Eye (tissue), 1 donor: ENCODE data around the gene NOL4L.

Experiments used
- DNase-seq: peaks from one replicate; pipeline ENCODE4 v3.0.0-alpha.2; 2015

NOL4L gene

DNA sequence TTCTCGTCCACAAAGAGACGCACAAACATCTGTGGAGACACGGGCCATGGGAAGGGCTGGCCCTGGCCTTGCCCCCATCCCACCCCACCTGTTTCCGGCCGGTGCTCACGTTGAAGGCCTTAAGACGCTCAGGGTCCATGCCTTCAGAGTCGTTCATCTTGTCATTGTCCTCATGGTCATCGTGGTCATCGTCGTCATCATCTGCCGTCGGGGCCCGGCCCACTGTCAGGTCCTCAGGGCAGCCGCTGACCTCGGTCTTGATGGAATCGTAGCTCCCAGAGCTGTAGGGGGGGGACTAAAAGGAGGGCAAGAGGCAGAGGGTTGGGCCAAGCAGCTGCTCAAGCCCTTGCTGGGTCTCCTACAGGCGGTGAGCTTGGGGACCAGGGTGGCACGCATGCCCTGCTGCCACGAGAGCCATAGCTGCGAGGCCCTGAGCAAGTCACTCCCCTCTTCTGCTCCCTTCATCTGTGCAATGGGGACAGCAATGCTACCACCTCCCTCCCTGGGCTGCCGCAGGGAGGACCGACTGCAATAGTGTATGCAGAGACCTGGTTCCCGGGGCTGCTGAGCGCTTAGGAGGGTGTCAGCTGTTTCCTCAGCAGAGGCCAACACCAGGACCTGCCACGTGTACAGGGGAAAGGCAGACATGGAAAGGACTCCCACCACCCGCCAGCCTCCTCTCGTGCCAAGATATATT, 131.5 kb downstream of the NOL4L start:
- no peak for DNase-seq

DNA sequence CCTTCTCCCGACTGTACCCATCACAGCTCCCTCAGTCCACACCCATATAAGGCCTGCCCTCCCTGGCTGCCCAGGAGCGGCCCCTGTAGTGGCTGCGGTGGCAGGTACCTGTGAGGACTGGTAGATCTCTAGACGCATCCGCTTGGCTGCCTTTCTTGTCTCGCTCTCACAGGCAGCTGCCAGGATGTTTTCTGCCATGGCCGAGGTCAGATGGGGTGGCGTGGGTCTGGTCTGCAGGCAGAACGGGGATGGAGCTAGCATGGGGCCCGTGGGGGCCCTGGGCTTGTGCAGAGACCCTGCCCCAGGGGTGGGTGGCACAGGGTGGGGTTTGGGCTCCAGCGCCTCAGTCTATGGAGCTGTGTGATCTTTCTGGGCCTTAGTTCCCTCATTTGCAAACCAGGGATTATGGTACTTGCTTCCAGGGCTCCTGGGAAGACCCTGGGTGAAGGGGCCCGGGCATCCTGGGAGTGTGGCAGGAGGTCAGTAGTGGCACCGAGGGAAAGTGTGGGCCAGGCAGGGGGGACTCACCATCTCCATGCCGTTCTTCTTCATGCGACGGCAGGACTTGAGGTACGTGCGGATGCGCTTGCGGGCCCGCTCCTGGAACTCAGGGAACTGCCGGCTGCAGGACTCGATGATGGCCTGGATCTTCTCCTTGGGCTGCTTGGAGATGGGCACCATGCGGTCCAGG, 132.2 kb downstream of the NOL4L start:
- DNase-seq, result no peak

DNA sequence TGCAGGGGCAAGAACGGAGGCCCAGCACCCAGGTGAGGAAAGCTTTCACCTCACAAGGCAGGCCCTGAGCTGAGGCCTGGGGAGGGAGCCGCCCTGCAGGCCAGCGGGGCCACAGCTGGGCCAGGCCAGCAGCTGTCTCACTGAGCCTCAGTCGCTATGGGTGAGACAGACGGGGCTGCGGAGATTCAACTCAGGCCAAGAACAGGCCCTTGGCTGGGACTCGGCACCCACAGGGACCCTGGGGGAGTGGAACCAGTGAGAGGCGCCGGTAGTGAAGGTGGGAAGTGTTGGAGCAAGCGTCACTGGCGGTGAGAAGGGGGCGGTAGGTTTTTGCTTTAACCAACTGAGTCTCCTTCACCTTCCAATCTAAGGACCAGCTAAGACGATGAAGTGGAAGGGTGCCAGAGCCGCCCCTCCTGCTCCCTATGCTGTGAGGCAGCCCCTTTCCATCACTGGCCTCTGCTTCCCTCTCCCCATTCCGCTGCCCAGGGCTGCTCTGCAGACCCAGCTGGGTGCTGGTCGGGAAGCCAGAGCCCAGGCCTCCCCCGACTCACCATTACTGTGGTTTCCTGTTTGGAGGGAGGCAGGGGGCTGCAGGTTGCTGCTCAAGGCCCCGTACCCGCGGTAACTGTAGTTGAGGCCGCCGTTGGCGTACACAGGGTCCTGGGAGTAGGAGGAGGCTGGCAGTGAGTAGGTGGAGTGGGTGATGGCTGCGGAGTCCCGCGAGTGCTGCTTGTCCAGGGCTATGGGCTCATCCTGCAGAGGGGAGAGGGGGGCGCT, 133.3 kb downstream of the NOL4L start:
- DNase-seq, result no peak

DNA sequence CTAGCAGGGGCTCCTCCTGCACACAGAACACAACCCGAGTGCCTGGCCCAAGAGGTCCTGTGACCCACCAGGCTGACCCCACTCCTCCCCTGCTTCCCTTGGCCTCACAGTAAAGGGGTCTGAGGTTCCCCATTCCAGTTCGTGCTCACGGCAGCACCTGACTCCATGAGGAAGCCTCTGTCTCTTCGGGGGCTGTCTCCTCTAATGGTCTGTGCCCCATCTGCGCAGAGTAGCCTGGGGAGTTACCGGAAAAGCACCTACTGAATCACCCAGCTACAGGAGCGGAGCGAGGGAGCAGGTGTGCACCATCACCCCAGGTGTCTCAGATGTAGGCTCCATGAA, 133.8 kb downstream of the NOL4L start:
- DNase-seq, result no peak

DNA sequence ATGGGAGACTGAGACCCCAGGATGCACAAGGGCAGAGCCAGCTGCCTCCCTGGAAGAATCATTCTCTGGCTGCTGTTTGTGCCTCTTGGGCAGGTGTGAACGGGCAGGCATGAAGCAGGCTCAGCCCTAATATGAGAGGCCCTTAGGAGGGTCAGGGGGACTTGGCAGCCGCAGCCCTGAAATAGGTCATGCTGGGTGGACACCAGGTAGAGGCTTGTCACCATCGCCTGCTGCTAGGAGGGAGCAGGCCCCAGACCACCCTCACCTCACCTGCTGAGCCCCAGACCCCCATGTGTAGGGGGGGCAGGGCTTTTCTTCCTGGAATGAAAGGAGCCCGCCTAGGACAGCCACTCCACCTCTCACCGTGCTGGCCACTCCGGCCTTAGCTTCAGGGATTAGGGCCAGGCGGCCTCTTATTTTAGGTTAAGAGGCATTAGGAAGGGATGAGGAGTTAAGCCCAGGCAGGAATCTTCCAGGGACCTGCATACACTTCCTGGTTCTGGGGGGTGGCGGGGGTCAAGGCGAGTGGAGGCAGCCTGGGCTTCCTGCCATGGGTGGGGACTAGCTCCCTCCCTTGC, 134.6 kb downstream of the NOL4L start:
- DNase-seq, result no peak

DNA sequence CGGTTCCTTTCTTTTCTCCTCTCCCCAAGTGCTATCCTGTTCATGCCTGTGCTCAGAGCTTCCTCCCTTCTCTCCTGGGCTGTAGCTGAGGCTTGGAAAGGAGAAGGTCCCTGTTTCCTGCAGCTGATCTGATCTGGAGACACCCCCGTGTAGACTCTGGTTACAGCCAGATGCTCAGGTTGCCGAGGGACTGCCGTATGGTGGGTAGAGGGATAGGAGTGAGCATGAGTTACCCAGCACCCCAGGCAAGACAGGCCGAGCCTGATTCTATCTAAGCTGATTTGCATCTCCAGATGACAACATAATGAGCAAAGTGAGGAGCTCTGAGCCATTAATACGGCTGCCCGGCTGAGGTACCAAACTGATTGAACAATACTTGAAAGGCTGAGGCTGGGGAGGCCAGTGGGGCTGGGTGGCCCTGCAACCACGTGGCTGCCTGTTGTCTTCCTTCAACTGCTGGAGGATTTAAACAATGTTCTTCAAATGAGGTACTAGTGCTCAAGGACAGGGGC, 135.2 kb downstream of the NOL4L start:
- DNase-seq, result no peak

DNA sequence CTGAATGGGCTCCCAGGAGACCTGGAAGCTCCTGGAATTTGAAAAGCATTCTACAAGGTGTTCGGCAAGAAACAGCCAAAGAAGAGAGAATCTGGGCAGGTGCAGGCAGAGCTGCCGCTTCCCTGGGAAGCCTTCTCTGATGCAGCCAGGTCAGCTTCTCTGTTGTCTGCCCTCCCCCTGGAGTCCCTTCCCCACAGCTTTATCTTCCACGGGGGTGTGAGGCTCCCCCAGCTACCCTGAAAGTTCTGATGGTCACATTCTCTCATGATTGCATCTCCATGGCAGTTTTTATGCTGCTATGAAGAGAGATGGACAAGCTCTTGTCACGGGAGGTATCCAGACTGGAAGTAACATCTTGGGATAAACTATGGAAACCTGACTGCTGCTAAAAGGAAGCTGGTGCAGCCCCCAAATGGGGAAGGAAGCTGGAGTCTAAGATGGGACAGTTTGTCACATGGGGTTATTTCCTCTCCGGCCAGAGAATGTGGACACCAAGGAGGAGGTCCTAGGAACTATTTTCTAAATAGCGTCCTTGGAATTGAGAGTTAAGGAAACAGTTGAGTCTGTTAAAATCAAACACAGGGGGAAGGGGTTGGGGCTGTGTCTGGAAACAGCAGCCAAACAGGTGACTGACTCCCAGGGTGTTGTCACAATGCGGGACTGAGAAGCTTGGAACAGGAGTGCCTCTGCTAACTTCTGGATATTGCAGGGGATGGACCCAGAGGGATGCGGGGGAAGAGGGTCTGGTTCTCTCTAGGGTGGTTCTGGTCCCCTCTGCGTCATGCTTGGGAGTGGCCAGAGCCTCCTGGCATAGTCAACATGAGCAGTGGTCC, 135.9 kb downstream of the NOL4L start:
- DNase-seq, result no peak

DNA sequence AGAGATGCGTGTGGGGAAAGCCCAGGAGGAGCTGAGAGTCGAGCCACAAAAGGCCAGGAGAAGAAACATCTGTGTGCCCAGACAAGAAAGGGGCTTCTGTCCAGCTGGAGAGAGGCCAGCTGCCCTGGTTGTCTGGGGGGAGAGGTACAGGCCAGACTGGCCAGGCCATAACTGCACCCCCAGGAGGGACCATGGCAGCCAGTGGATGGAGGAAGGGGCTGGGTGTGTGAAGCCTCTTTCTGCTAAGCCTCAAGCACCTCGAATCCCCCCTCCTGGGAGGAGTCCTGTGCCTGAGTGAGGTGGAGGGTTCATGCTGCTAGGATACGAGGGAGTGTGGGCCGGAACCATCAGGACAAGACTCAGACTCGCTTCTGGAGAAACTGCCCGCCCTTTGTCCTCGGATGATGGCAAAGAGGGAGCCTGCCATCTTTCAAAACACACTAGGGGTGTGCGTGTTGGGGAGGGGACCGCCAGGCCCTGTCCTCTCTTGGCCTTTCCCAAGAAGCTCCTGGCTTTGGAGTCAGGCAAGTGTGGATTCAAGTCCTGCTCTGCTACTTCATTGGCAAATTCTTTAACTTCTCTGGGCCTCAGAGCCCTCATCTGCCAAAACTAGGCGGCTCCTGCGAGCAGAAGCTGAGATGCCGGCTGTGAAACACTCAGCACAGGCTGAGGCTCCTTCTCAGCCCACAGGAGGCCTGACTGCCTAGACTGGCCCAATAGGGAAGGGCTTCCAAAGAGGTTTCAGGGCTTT, 136.7 kb downstream of the NOL4L start:
- no peak for DNase-seq

DNA sequence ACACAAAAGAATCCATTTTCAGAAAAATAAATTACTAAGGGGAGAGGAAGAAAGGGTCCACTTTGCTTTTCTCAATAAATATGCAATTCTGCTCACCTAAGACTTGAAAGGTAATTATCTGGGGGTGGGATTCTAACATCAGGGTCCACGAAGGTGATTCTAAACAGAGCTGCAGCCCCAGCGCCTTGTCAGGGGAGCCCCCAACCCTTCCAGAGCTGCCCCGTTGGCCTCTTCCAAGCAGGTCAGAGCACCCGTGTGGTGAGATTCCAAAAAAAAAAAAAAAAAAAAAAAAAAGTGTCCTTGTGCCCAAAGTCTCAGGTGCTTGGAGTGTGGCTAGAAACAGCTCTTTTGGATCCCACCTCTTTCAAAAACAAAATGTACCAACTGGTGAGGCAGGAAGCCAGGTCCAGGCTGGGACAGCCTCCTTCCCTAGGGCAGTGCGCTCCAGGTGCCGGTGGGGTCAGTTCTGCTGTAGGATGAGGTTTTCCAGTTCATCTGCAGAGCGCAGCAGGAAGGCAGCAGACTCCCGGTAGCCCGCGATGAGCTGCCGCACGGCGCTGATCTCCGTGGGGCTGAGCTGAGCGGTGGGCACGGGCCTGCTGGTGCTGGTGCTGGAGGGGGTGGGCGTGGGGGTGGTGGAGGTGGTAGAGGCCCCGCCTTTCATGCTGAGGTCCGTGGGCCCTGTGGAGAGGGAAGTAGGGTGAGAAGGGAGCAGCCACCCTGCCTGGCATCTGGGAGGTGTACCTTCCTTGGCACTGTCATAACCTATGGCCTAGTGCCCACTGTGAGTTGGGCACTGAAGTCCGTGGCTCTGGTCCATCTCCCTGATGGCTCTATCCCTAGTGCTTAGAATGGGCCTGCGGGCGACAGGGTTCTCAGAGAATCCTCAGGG, 137.8 kb downstream of the NOL4L start:
- DNase-seq, result no peak

DNA sequence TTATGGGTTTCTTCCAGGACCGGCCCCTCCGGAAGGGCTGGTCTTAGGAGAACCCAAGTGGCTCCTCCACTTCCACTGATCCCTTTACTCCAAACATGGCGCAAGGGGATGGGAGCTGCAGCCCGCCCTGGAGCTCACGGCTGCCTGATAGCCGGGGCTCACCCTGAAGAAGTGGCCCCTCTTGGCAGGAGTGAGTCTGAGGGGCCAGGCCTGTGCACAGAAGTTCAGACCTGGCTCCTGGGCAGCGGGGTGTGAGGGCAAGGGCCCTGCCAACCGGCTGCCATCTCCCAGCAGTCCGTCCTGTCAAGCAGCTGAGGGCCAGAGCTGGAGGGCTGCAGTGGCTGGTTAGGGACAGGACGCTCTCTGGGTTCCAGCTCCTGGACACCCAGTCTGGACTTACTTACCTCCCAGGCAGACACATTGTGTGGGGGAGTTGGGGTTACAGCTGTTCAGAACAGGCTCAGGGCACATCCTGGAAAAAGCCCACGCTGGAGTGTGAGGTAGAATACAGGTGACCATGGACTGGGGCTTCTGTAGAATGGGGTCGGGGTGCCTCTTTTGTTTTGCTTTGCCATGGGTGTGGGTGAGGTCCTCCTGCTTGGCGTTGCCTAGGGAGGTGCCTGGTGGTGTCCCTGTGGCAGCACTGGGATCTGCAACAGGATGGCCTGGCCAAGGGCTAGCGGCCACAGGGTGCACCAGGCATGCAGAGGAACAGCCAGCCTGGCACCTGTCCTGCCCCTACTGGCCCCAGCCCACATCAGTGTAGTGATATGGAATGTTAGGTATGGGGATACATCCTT, 138.6 kb downstream of the NOL4L start:
- no peak for DNase-seq

DNA sequence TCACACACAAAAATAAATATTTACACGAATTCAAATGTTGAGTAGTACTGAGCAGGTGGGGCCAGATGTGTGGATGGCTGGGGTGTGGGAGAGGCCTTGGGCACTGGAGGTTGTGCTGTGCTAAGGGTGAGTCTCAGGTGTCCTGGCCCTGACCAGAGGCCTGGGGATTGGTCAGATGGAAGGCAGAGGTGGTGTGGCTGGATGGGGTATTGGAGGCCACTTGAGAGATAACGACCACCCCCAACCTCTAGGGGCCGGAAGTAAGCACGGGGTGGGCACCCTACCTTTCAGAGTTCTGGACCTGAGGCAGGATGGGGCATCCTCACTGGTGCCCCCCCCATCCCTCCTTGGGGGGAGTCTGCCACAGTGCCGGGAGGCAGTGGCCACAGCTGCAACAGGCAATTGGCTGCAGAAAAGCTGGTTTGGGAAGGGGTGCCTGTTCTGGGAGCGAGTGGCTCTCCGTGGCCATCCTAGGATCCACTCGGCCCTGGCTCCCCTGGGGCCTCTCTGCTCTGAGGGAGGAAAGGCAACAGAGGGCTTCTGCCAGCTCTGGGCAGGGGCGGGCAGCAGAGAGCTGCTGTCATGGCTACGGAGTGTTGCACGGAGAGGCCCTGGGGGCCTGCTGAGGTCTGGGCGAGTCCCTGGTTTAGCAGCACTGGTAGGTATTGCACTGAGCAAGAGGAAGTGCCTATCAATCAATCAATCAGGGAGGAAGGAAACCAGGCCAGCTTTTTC, 139.4 kb downstream of the NOL4L start:
- peak; percentile 69 for DNase-seq

DNA sequence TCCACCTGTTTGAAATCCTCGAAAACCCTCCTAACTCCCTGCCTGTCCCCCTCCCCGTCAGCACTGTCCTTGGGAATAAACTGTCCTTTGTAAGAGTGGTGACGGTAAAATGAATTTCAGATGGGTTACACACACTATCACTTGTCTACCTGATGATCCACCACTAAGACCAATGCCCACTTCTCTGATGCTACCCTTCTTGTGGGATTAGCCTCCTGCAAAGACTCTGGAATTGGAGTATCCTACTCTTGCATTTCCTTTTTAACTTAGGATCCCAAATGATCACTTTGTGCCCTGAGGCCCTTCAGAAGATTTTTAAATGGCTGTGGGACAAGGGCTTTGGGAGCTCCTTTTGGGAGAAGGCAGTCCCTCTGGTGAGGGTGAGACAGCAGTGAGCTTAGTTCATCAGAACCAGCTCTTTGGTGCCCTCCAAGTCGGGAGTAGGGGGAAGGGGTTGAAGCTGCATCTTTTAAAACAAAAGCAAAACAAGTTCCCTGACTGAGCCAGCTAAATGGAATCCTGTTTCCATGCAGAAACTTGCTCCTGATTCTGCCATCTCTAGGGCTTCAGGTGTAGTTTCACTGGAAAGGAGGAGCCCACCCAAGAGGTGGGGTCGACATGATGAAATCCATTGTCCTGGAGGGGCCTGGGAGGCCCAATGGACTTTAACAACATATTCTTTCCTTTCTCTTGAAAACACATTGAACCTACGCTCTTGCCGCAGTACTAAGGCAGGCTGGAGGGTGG, 140.5 kb downstream of the NOL4L start:
- DNase-seq, result no peak

DNA sequence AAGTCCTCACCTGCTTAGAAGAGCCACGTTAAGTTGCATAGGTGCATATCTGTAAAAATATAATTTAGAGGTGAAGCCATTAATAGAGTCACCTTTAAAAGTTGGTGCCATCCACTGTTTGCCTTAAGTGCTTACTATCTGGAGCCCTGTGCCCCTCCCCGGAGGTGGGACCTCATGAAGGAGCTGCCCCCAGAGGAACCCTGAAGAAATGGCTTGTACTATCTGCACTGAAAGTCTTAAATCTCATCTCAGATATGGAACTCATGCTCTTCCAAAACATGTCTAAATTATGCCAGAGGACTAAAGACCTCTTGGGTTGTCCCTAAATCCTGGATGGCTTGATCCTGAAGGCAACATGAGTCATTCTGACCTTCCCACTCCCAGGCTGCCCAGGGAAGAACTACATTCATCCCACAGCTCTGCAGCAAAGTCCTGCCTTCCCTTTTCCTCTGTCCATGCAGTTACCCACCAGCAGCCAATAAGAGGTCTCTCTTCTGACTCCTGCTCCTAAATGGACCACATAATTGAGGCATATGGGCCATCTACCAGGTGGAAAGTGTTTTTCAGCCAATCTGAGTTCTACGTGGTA, 141.7 kb downstream of the NOL4L start:
- no peak for DNase-seq

DNA sequence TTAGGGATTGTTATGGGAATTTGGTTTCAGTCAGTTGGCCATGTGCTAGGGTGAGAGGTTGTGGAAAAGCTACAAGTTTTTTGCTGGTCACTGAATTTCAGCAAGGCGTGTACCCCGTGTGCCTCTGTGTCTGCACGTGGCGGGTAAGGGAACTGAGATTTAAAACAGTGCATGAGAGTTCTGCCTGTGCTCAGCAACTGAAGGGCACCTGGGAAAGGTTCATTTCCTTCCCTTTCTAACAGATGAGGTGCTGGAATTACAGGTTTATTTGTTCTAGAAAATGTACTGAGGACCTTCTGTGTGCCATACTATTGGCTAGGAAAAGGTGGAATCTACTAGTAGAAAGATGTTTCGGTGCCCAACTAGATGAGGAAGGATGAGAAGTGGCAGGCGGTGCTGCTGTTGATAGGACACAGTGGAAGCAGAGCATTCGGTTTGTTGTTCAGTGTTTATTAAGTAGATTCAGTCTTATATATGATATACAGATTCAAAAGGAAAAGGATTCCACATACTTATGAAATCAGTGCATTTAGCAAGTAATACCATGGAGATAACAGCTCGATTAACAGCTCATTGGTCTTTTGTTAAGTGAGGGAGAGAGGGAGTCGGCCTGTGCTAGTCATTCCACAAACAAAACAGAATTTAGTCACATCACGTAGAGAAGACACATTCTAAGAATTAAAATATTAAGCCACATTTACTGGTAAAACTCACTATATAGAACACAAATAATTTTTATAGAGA, 142.3 kb downstream of the NOL4L start:
- DNase-seq, result no peak

DNA sequence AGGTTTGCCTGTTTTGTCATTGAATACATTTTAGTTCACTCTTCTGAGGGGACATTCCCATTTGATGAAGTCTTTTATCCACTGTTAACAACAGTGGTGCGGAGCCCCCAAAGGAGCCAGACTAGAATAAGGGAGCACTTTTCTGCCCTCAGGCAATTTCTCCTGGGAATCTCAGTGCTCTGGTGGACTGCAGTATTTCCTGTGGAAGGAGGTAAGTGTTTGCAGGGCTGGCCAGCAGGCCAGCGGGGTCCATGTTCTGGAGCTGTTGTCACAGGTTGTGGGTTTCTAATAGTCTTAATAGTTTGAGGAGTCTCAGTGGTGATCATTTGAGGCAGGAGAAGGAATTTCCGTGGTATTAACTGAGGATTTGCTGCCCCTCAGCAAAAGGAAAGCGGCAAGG, 143.5 kb downstream of the NOL4L start:
- DNase-seq, result no peak

DNA sequence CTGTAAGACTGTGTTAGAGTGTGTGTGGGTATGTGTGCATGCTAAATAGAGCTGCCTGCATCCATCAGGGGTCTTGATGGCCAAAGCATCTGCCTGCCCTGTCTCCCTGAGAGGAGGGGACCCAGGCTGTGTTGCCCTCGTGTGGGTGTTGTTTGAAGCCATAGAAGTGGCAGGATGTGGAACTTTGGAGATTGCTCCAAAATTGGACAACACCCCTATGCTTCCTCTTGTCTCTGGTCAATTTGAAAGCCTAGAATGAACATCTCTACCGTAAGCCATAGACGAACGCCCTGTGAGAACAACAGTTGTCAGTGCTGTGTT, 144.4 kb downstream of the NOL4L start:
- no peak for DNase-seq

DNA sequence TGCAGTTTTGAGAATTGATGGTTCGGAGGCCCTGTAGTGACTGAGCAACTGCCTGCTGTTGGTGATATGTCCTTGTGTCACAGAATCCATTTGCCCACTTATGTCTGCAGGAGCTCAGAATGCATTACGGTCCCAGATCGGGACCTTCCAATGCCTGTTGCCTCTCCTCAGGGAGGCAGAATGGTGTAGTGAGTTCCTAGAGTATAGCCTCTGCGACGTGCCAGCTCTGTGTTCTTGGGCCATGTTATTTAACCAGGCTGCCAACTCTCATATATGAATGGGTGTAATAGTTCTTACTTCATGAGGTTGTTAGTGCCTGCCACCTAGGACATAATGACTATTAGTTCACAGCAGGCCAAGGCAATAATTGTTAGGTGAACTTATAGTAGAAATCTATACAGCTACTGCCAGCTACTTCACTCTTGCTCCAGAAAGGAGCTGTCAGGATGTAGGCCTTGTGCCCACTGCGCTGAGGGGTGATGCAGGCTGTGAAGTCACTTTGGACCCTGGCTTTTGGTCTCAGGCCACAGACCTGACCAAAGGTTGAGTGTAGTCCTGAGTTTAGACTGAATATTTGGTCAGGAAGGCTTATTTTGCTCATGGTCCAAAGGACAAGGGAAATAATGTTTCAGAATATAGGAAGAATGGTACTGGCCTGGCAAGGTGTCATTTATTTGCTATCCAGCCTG, 144.9 kb downstream of the NOL4L start:
- no peak for DNase-seq
